Calu3 (cell line): ENCODE measurements around the gene LIN7A. TPM values are rescaled to one million over a fixed set of nuclear protein-coding genes. Genes with fewer than 3 reads are reported as not detected.

Source experiments
- BruUV-seq: library from RNA; stranded (reverse); fragments of 400-500 nt; replicated peaks from 2 replicates; lab custom pipeline; 2021; lab: Mats Ljungman, UMichigan
- CTCF ChIA-PET: fragments of 300-600 bp; sonication (Branson Sonifier 250); formaldehyde crosslinking; loops from one replicate; lab custom pipeline; 2022; ENCODE audit warnings: antibody characterized with exemption; lab: Charles Lee
- DNase-seq: peaks from one replicate; pipeline ENCODE4 v3.0.0; 2022
- H3K27ac Mint-ChIP-seq: one replicate; pipeline ENCODE4 v1.8.0; 2022; ENCODE audit warnings: mixed read lengths; ENCODE audit not compliant: unreplicated experiment
- H3K27me3 Mint-ChIP-seq: one replicate; pipeline ENCODE4 v1.8.0; 2022; ENCODE audit warnings: mixed read lengths; ENCODE audit not compliant: unreplicated experiment
- H3K36me3 Mint-ChIP-seq: one replicate; pipeline ENCODE4 v1.8.0; 2022; ENCODE audit warnings: mild to moderate bottlenecking, moderate library complexity, mixed read lengths; ENCODE audit not compliant: insufficient read depth, unreplicated experiment
- H3K4me1 Mint-ChIP-seq: one replicate; pipeline ENCODE4 v1.8.0; 2022; ENCODE audit warnings: mild to moderate bottlenecking, low read depth, mixed read lengths; ENCODE audit not compliant: unreplicated experiment
- H3K4me3 Mint-ChIP-seq: one replicate; pipeline ENCODE4 v1.8.0; 2022; ENCODE audit warnings: mild to moderate bottlenecking, low read depth, moderate library complexity, mixed read lengths; ENCODE audit not compliant: unreplicated experiment
- H3K9me3 Mint-ChIP-seq: one replicate; pipeline ENCODE4 v1.8.0; 2022; ENCODE audit warnings: low read depth, mixed read lengths; ENCODE audit not compliant: unreplicated experiment
- CTCF ChIP-seq: fragments of 200-600 bp; IDR thresholded peaks from one replicate; pipeline ENCODE4 v1.8.0; 2022; ENCODE audit warnings: antibody characterized with exemption; ENCODE audit not compliant: unreplicated experiment
- intact Hi-C: fragments of 100-400 bp; cut with micrococcal nuclease; formaldehyde crosslinking; loops from one replicate; pipeline ENCODE4 v1.10.0; 2022; ENCODE audit not compliant: unreplicated experiment
- total RNA-seq: library from RNA; stranded (reverse); gene quantifications from 2 replicates; pipeline ENCODE4 v1.2.3, GENCODE V29; 2022

The LIN7A gene
- total RNA-seq, 1 experiment from 2014 or later = 0.73 TPM

- H3K9me3 Mint-ChIP-seq = no peaks in the 10 kb centered on the region
These were observed 5.6 kb upstream of the LIN7A start for GRCh38 chr12:80943338-80943737.

GRCh38 chr12:80941916-80942315, 4.2 kb upstream of the LIN7A start:
- Mint-ChIP-seq H3K4me3 (no peak overlapping the region), H3K9me3 (no peaks in the 10 kb centered on the region), H3K4me1 (peaks cover 8% of the 10 kb centered on the region), H3K27me3 (no peaks in the 10 kb centered on the region), H3K36me3 (peaks cover 10% of the 10 kb centered on the region), H3K27ac (no peak overlapping the region)
- BruUV-seq = no TSS peak
- TF ChIP-seq CTCF = no peak
- intact Hi-C loops = no loop called here
- CTCF ChIA-PET = no interaction called here
- DNase-seq = no peak

More at GRCh38 chr12:80943338-80943737, 5.6 kb upstream of the LIN7A start:
- Mint-ChIP-seq H3K4me1 (peaks cover 8% of the 10 kb centered on the region), H3K4me3 (no peak overlapping the region), H3K36me3 (no peaks in the 10 kb centered on the region), H3K27ac (no peak overlapping the region), H3K27me3 (no peaks in the 10 kb centered on the region)
- DNase-seq = no peak
- CTCF ChIA-PET = interaction anchor here (0.7 kb wide), 1 partner anchor 11 kb away, joined by 5 read pairs; no protein-coding TSS in a partner anchor
- TF ChIP-seq CTCF = no peak
- no TSS peak for BruUV-seq
- intact Hi-C loops = no loop called here

- CTCF ChIA-PET = interaction anchor here (1.0 kb wide), 1 partner anchor 102 kb away, joined by 3 read pairs; no protein-coding TSS in a partner anchor
- intact Hi-C loops = loop anchor here (5.0 kb wide), 1 partner anchor 318 kb away; no protein-coding TSS in a partner anchor
- no peak overlapping the region for H3K4me3 Mint-ChIP-seq
- no TSS peak for BruUV-seq
- H3K27ac Mint-ChIP-seq = no peak overlapping the region
- TF ChIP-seq CTCF = no peak
- DNase-seq = no peak
- H3K36me3 Mint-ChIP-seq = peaks cover 18% of the 10 kb centered on the region
- no peaks in the 10 kb centered on the region for H3K9me3 Mint-ChIP-seq
- no peaks in the 10 kb centered on the region for H3K27me3 Mint-ChIP-seq
- H3K4me1 Mint-ChIP-seq = peaks cover 8% of the 10 kb centered on the region
These were observed 1.7 kb upstream of the LIN7A start for GRCh38 chr12:80939231-80939950.

DNA sequence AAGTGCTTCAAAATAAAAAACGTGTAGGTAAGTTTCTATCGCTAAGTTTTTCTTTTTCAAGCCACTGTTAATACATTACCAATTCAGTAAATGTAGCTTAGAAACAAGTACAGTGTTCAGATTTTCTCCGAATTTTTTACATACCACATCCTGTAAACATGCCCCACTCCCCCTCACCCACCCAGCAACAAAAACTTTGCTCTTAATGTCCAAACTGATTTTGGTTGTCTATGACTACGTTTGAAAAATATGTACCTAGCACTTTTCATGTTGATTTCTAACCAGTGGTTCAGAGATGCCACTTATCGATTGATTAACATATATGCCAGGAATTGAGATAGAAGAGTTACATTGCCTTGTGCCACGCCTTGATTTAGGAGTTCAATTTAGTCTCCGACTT, 663 bp upstream of the LIN7A start:
- no peak for DNase-seq
- CTCF ChIA-PET = interaction anchor here (0.6 to 0.7 kb wide), 4 partner anchors 79 to 465 kb away, joined by 4 to 5 read pairs (median 4); no protein-coding TSS in a partner anchor
- no peak overlapping the region for H3K27ac Mint-ChIP-seq
- intact Hi-C loops = loop anchor here (5.0 kb wide), 1 partner anchor 319 kb away; no protein-coding TSS in a partner anchor
- H3K27me3 Mint-ChIP-seq = no peaks in the 10 kb centered on the region
- no TSS peak for BruUV-seq
- no peak for TF ChIP-seq CTCF
- no peak overlapping the region for H3K4me3 Mint-ChIP-seq
- no peaks in the 10 kb centered on the region for H3K9me3 Mint-ChIP-seq
- H3K4me1 Mint-ChIP-seq = peaks cover 8% of the 10 kb centered on the region
- peaks cover 18% of the 10 kb centered on the region for H3K36me3 Mint-ChIP-seq
